ENCODE data around the gene OPALIN.
A peak's percentile ranks its signal among the peaks of the same experiment; 100 is the strongest.

The OPALIN gene

GRCh38 chr10:96321822-96322221 is 37.0 kb downstream of the OPALIN start:
- TF ChIP-seq CTCF (IDR thresholded peaks at IDR 0.05; ENCODE audit: low read depth, low read length, missing control alignments) = no peak
- H3K4me3 ChIP-seq (ENCODE audit: low read depth, low read length) = no peak overlapping the region
- DNase-seq (ENCODE audit: low read depth) = no peak

GRCh38 chr10:96319754-96320474 is 38.9 kb downstream of the OPALIN start:
- TF ChIP-seq CTCF (IDR thresholded peaks at IDR 0.05; ENCODE audit: low read depth, low read length, missing control alignments) = no peak
- no peak for DNase-seq (ENCODE audit: low read depth)
- no peak overlapping the region for H3K4me3 ChIP-seq (ENCODE audit: low read depth, low read length)

- no peak overlapping the region for H3K4me3 ChIP-seq (ENCODE audit: low read depth, low read length)
- DNase-seq (ENCODE audit: low read depth) = no peak
- TF ChIP-seq CTCF (IDR thresholded peaks at IDR 0.05; ENCODE audit: low read depth, low read length, missing control alignments) = peak; percentile 18
These were observed 41.6 kb downstream of the OPALIN start for GRCh38 chr10:96317067-96317833.

- no peak for TF ChIP-seq CTCF (IDR thresholded peaks at IDR 0.05; ENCODE audit: low read depth, low read length, missing control alignments)
- no peak overlapping the region for H3K4me3 ChIP-seq (ENCODE audit: low read depth, low read length)
- no peak for DNase-seq (ENCODE audit: low read depth)
These were observed 45.5 kb downstream of the OPALIN start for GRCh38 chr10:96313344-96313743.

GRCh38 chr10:96311180-96311715 is 47.6 kb downstream of the OPALIN start:
- TF ChIP-seq CTCF (IDR thresholded peaks at IDR 0.05; ENCODE audit: low read depth, low read length, missing control alignments) = no peak
- DNase-seq (ENCODE audit: low read depth) = no peak

GRCh38 chr10:96310321-96310669 is 48.5 kb downstream of the OPALIN start:
- no peak for DNase-seq (ENCODE audit: low read depth)

More at GRCh38 chr10:96311180-96311715, 47.6 kb downstream of the OPALIN start:
- no peak overlapping the region for H3K4me3 ChIP-seq (ENCODE audit: low read depth, low read length)

More at GRCh38 chr10:96310321-96310669, 48.5 kb downstream of the OPALIN start:
- no peak for TF ChIP-seq CTCF (IDR thresholded peaks at IDR 0.05; ENCODE audit: low read depth, low read length, missing control alignments)
- no peak overlapping the region for H3K4me3 ChIP-seq (ENCODE audit: low read depth, low read length)
